WTC11 (cell line): ENCODE measurements around the gene PRND. TPM values are rescaled to one million over a fixed set of nuclear protein-coding genes. Genes with fewer than 3 reads are reported as not detected.

Experiments used
- ATAC-seq: fragments of 200-7000 bp; cut with Tn5 transposase; 2 replicates; pipeline ENCODE4 v1.10.0; 2021; ENCODE audit warnings: mild to moderate bottlenecking, moderate library complexity
- Bru-seq: library from RNA; stranded (reverse); fragments of 400-500 nt; gene quantifications from one replicate; lab custom pipeline; 2021; lab: Mats Ljungman, UMichigan
- CTCF ChIA-PET: fragments of 300-600 bp; sonication (Branson Sonifier 250); formaldehyde crosslinking; loops from one replicate; lab custom pipeline; 2021; ENCODE audit warnings: antibody characterized with exemption; lab: Charles Lee
- POLR2A ChIA-PET: fragments of 350-600 bp; sonication (Branson Sonifier 250); formaldehyde crosslinking; loops from one replicate; lab custom pipeline; 2021; ENCODE audit warnings: antibody characterized with exemption; lab: Charles Lee
- DNase-seq: peaks from one replicate; pipeline ENCODE4 v3.0.0; 2021; ENCODE audit warnings: low spot score
- H3K27ac Mint-ChIP-seq: 2 replicates; pipeline ENCODE4 v1.8.0; 2021; ENCODE audit warnings: mixed read lengths
- H3K27me3 Mint-ChIP-seq: 2 replicates; pipeline ENCODE4 v1.8.0; 2021; ENCODE audit warnings: low read depth, mild to moderate bottlenecking, moderate library complexity, mixed read lengths
- H3K36me3 Mint-ChIP-seq: 2 replicates; pipeline ENCODE4 v1.8.0; 2021; ENCODE audit warnings: mixed read lengths
- H3K4me1 Mint-ChIP-seq: 2 replicates; pipeline ENCODE4 v1.8.0; 2022; ENCODE audit warnings: mixed read lengths
- H3K4me3 Mint-ChIP-seq: 2 replicates; pipeline ENCODE4 v1.8.0; 2021; ENCODE audit warnings: mild to moderate bottlenecking, moderate library complexity, mixed read lengths
- H3K9me3 Mint-ChIP-seq: 2 replicates; pipeline ENCODE4 v1.8.0; 2021; ENCODE audit warnings: mixed read lengths
- AR ChIP-seq: fragments of 250-450 bp; sonication (Bioruptor Pico); IDR thresholded peaks from 2 replicates; pipeline ENCODE4 v1.9.0; 2021; ENCODE audit warnings: mild to moderate bottlenecking
- ERG ChIP-seq: fragments of 250-450 bp; sonication (Bioruptor Pico); IDR thresholded peaks from 2 replicates; pipeline ENCODE4 v1.8.0; 2021; ENCODE audit warnings: mild to moderate bottlenecking
- ESRRA ChIP-seq: sonication (generic); formaldehyde crosslinking; IDR thresholded peaks from 2 replicates; pipeline ENCODE4 v1.8.1; 2022; ENCODE audit warnings: mild to moderate bottlenecking, missing genetic modification reagents, borderline replicate concordance
- FOXK1 ChIP-seq: sonication (generic); formaldehyde crosslinking; IDR thresholded peaks from 2 replicates; pipeline ENCODE4 v1.8.0; 2022; ENCODE audit warnings: mild to moderate bottlenecking, moderate library complexity, missing genetic modification reagents
- FOXP1 ChIP-seq: sonication (generic); formaldehyde crosslinking; IDR thresholded peaks from 2 replicates; pipeline ENCODE4 v1.8.0; 2022; ENCODE audit warnings: missing genetic modification reagents, mild to moderate bottlenecking, moderate library complexity, borderline replicate concordance
- GABPB1 ChIP-seq: sonication (generic); formaldehyde crosslinking; IDR thresholded peaks from 2 replicates; pipeline ENCODE4 v1.8.1; 2023; ENCODE audit warnings: mild to moderate bottlenecking, missing genetic modification reagents
- MYBL2 ChIP-seq: sonication (generic); formaldehyde crosslinking; IDR thresholded peaks from 2 replicates; pipeline ENCODE4 v1.8.1; 2023; ENCODE audit warnings: mild to moderate bottlenecking, moderate library complexity, missing genetic modification reagents
- NR1H2 ChIP-seq: sonication (generic); formaldehyde crosslinking; IDR thresholded peaks from 2 replicates; pipeline ENCODE4 v1.9.0; 2021; ENCODE audit warnings: mild to moderate bottlenecking, moderate library complexity, missing genetic modification reagents
- NR3C1 ChIP-seq: sonication (generic); formaldehyde crosslinking; conservative IDR thresholded peaks from 2 replicates; pipeline ENCODE4 v1.8.1; 2023; ENCODE audit warnings: low read depth, mild to moderate bottlenecking, missing genetic modification reagents
- SMAD3 ChIP-seq: sonication (generic); formaldehyde crosslinking; IDR thresholded peaks from 2 replicates; pipeline ENCODE4 v1.8.0; 2022; ENCODE audit warnings: missing genetic modification reagents, mild to moderate bottlenecking, borderline replicate concordance
- USF2 ChIP-seq: sonication (generic); formaldehyde crosslinking; IDR thresholded peaks from 2 replicates; pipeline ENCODE4 v1.8.1; 2023; ENCODE audit warnings: mild to moderate bottlenecking, missing genetic modification reagents, moderate library complexity
- ZBTB21 ChIP-seq: sonication (generic); formaldehyde crosslinking; IDR thresholded peaks from 2 replicates; pipeline ENCODE4 v1.8.1; 2023; ENCODE audit warnings: mild to moderate bottlenecking, missing genetic modification reagents, borderline replicate concordance
- ZNF317 ChIP-seq: sonication (generic); formaldehyde crosslinking; IDR thresholded peaks from 2 replicates; pipeline ENCODE4 v1.8.1; 2023; ENCODE audit warnings: low read depth, mild to moderate bottlenecking, moderate library complexity, missing genetic modification reagents, borderline replicate concordance
- ZNF396 ChIP-seq: fragments of 250-450 bp; sonication (Bioruptor Pico); IDR thresholded peaks from 2 replicates; pipeline ENCODE4 v1.8.0; 2021; ENCODE audit warnings: mild to moderate bottlenecking, moderate library complexity, borderline replicate concordance
- ZNF512 ChIP-seq: sonication (generic); formaldehyde crosslinking; IDR thresholded peaks from 2 replicates; pipeline ENCODE4 v1.8.1; 2022; ENCODE audit warnings: missing genetic modification reagents, borderline replicate concordance
- long read RNA-seq, 3 experiments: library from RNA in 1 of 3; library from capped mRNA in 1 of 3; library from polyadenylated mRNA in 1 of 3; unstranded in 2 of 3; stranded (forward) in 1 of 3; transcript quantifications; one replicate each; pipeline ENCODE4 v2.0.0, GENCODE V29; 2021
- total RNA-seq: library from RNA; stranded (reverse); gene quantifications from 3 replicates; pipeline ENCODE4 v1.2.3, GENCODE V29; 2021

PRND gene
- 0.04 to 0.07 TPM in 2 of 3 replicates, not detected in the other for total RNA-seq
- percentile 13 among the genes with signal in this experiment for Bru-seq, nascent RNA
- long read RNA-seq, experiment 1, partial matches to known transcripts = 0 of 1 reads
- long read RNA-seq, experiment 1, other reads (novel, unspliced or antisense) = 0 of 1 reads
- long read RNA-seq, experiment 2 = 0 reads
- long read RNA-seq, experiment 3 = 0 reads

- ATAC-seq (peak; percentile 31), DNase-seq (no peak)
- H3K4me3 Mint-ChIP-seq = peak within 1 kb of the TSS; percentile 4; the same call in 1 of the 2 replicates
- ChIA-PET POLR2A (no interaction called here), CTCF (interaction anchor here (0.6 to 5.7 kb wide), 3 partner anchors 108 to 526 kb away, joined by 3 to 55 read pairs (median 16); no protein-coding TSS in a partner anchor)
- H3K36me3 Mint-ChIP-seq = peaks cover 2% of the 10 kb centered on the region; the same call in 1 of the 2 replicates
- peaks cover 24% of the 10 kb centered on the region for H3K4me1 Mint-ChIP-seq
- TF ChIP-seq FOXP1 (no peak), MYBL2 (CRISPR knock-in tag) (no peak), ERG (CRISPR knock-in tag) (no peak), SMAD3 (CRISPR knock-in tag) (no peak), ZNF396 (CRISPR knock-in tag) (no peak), GABPB1 (CRISPR knock-in tag) (no peak), ZBTB21 (CRISPR knock-in tag) (no peak), USF2 (CRISPR knock-in tag) (no peak), NR1H2 (no peak), ZNF317 (CRISPR knock-in tag) (no peak), AR (CRISPR knock-in tag) (no peak), NR3C1 (CRISPR knock-in tag) (no peak), ESRRA (no peak)
- H3K27me3 Mint-ChIP-seq = no peaks in the 10 kb centered on the region
- H3K9me3 Mint-ChIP-seq = peaks cover 7% of the 10 kb centered on the region; the same call in 1 of the 2 replicates
- H3K27ac Mint-ChIP-seq = no peak within 1 kb of the TSS
Observed at GRCh38 chr20:4721719-4722118, at the start of gene PRND. Gene PRND, plus strand, starts transcription at chr20:4721909. Its CDS starts 2,643 bp downstream, at chr20:4724552.

GRCh38 chr20:4672948-4673347 is 48.8 kb upstream of the PRND start:
- no peaks in the 10 kb centered on the region; the same call in 1 of the 2 replicates for H3K27me3 Mint-ChIP-seq
- DNase-seq = no peak
- H3K27ac Mint-ChIP-seq = no peak overlapping the region
- ChIA-PET POLR2A (no interaction called here), CTCF (no interaction called here)
- peaks cover 6% of the 10 kb centered on the region for H3K9me3 Mint-ChIP-seq
- TF ChIP-seq FOXK1 (no peak), ZNF512 (CRISPR knock-in tag) (no peak), SMAD3 (CRISPR knock-in tag) (no peak)
- peaks cover 18% of the 10 kb centered on the region for H3K4me1 Mint-ChIP-seq
- H3K36me3 Mint-ChIP-seq = no peaks in the 10 kb centered on the region
- no peak overlapping the region for H3K4me3 Mint-ChIP-seq
- no peak for ATAC-seq
